HG02981 (cell line): ENCODE results near the gene GCNT4.
"Not testable (repeated sequence)": the region's sequence is repeated elsewhere in the genome, so short reads cannot be mapped to it uniquely, and the experiment has no call there.

ENCODE experiments used
- ATAC-seq: cut with Tn5 transposase; IDR thresholded peaks from one replicate; pipeline ENCODE4 v1.9.1; 2021; ENCODE audit warnings: mild to moderate bottlenecking, moderate library complexity; ENCODE audit not compliant: unreplicated experiment

Gene GCNT4, protein sequence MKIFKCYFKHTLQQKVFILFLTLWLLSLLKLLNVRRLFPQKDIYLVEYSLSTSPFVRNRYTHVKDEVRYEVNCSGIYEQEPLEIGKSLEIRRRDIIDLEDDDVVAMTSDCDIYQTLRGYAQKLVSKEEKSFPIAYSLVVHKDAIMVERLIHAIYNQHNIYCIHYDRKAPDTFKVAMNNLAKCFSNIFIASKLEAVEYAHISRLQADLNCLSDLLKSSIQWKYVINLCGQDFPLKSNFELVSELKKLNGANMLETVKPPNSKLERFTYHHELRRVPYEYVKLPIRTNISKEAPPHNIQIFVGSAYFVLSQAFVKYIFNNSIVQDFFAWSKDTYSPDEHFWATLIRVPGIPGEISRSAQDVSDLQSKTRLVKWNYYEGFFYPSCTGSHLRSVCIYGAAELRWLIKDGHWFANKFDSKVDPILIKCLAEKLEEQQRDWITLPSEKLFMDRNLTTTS

DNA sequence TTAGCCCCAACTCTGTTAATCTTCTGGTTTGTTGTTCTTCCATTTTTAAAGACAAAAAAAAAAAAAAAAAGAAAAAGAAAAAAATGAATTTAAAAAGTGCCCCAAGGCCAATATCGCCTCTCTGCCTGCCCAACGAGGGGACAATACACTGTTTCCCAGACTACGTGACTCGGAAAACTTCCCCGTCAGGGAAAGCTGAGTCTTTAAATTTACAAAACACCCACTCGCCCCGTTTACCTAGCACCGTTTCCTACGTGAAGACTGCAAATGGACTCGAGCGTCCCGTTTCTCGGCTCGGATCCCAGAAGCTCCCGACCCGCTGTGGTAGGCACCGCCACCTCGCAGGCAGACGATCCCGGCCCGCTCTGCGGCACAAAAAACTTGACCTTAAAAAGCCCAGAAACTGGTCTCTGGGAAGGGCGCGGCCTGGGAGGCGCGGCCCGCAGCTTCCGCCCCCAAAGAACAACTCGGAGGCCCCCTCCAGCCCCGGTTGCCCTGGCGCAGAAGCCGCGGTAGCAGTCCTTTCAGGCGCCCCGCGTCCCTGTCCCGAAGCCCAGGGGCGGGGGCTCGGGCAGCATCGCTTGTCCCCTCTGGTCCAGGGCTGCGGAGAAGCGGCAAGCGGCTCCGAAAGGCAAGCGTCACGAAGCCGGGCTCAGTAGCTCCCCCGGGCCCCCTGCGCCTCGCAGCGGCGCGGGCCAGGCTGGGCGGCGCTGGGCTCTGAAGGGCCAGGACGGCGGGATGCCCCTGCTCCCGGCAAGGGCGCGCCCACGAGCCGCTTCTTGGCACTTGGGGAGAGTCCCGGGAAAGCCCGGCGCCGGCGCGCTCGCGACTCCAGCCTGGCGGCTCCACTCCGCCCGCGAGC lies at the start of gene GCNT4:
Gene GCNT4 (minus strand): TSS at position 367 of the 862 bp plus-strand sequence. CDS start 22,521 bp downstream, outside the sequence.
- no peak for ATAC-seq

DNA sequence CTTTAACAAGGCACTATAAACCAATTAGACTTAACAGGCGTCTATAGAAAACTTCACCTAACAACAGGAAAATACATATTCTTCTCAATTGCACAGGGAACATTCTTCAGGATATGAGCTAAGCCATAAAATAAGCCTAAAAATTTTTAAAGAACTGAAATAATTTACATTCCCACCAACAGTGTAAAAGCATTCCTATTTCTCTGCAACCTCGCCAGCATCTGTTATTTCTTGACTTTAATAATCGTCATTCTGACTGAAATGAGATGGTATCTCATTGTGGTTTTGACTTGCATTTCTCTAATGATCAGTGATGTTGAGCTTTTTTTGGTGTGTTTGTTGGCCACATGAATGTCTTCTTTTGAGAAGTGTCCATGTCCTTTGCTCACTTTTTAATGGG lies 43.6 kb upstream of the GCNT4 start:
- ATAC-seq: not testable (repeated sequence)

DNA sequence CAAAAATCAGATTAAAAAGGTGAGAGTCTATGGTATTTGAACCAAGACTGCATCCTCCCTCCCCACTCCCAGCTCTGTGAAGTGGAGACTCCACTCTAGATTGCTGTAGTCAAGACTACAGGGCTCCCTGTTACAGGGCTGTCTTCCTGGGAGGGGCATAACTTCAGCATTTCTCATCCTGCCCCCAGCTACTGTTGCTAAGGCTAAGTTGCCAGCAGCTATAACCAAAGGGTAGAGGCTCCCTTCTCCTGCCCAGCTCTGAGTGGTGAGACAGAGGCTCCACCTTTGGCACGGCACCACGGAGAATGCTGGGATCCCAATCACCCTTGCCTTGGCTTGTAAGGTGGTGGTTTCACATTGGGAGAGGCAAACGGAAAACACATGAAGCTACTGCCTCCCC lies 39.2 kb upstream of the GCNT4 start:
- no peak for ATAC-seq

DNA sequence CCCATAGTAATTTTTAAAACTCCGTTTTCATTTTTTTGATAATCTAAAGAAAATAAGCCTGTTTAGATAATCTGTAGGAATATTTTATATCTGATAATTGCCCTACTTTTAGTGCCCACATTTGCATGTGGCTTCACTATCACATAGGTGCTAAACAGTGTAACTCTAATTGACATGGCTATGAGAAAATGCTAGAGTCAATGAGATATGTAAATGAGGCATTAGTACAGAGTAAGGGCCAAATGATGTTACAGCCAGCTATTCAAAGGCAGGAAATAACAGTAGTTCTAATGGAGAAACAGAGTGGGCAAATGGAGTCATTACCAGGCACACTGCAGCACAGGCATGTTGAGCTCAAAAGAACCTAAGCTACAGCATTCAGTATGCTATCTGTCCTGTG lies 37.3 kb upstream of the GCNT4 start:
- ATAC-seq: no peak

DNA sequence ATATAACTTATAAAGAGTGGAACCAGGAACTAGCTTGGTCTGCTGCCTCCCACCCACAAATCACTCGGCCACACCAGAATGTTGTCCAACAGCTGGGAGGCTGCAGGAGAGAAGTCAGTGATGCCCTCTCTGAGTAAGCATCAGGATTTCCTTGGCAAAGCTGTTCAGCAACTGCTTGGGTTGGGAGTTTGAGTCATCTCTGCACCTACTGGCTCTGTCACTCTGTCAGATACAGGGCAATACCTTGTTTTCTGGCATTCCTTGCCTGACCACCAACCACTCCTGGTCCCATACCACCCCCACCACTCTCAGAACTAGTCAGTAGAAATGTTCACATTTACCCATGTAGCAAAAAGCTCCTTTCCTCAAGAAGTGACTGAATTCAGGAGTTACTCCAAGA lies 36.8 kb upstream of the GCNT4 start:
- ATAC-seq: no peak

DNA sequence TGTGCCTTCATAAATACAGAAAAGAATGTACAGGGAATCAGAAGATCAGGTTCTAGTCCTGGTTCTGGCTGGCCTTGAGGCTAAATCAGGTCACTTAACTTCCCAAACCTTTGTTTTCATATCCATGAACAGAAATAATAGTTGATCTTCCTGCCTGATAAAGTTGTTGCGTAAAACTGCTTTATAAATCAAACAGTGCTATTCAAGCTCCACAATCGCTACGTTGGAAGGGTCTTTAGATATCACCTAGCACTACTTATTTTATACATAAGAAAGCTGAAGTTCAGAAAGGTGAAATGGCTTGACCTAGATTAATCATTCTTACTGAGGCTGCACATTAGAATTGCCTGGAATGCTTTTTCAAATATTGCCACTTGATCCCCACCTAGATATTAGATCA lies 36.3 kb upstream of the GCNT4 start:
- no peak for ATAC-seq

DNA sequence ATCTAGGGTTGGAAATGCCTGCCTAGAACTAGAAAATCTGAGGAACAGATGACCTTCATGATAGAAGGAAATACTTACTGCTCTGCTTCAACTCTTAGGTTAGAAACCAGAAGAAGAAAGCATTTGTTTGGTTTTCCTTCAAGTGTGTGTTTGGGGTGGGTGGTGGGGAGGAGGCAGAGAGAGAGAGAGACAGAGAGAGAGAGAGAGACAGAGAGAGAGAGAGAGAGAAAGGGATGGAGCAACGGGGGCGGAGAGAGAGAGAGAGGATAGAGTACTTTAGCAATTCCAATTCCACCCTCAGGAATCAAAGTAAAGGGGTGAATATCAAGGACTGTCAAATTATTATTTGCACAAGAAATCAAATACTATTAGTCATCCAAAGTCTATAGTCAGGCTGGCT lies 29.2 kb upstream of the GCNT4 start:
- no peak for ATAC-seq

DNA sequence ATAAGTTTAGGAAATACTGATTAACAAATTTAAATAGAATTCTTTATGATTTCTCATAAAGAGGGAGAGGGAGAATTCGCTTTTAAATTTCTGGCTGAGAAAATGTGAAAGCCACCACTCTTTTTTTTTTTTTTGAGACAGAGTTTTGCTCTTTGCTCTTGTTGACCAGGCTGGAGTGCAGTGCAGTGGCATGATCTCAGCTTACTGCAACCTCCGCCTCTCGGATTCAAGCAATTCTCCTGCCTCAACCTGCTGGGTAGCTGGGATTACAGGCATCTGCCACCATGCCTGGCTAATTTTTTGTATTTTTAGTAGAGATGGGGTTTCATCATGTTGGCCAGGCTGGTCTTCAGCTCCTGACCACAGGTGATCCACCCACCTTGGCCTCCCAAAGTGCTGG lies 27.0 kb upstream of the GCNT4 start:
- ATAC-seq: not testable (repeated sequence)

DNA sequence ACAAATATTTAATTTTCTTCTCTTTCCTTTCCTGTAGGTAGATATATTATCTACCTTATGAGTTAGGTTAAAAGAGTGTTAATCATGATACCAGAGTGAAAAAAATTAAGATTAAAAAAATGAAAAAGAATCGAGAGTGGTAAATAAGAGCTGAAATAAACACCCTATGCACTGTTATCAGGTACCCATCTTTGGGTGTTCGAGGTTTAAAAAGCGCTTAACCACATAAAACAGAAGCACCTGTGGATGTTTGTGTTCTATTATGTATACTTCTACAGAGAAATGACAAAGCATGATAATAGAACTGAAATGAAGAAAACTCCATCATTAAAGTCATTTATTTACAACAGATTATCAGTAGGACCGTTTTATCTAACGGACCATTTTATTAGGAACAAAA lies 25.7 kb upstream of the GCNT4 start:
- ATAC-seq: no peak

DNA sequence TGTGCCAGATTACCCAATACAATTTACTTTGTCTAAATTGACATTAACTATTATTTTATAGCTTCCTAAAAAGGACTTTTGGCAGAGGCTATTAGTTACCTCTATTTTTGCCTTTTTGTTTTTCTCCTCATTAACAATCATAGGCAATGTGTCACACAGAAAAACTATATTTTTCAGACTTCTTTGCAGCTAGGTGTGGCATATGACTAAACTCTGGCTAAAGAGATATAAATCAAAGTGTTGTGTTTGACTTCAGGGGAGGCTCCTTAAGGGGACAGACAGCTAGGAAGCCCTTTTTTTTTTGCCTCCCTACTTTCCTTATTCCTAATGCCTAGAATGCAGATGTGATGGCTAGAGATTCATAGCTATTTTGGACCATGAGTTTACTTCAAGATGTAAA lies 19.7 kb upstream of the GCNT4 start:
- ATAC-seq: no peak

DNA sequence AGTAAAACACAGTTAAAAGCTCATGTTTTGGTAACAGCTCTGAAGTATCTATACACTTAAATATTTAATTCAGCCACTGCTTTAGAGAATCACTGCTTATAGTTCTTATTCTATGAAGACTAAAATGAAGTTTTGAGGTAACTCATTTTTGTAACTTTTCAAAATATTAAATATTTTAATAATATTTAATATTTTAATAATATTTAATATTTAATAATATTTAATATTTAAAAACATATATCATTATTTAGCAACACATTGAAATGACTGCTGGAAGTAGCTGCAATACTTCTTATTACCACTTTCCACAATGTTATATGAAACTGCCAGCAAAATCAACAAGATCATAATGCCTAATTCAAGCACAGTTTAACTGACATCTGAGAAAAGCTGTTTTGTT lies 18.7 kb upstream of the GCNT4 start:
- no peak for ATAC-seq

DNA sequence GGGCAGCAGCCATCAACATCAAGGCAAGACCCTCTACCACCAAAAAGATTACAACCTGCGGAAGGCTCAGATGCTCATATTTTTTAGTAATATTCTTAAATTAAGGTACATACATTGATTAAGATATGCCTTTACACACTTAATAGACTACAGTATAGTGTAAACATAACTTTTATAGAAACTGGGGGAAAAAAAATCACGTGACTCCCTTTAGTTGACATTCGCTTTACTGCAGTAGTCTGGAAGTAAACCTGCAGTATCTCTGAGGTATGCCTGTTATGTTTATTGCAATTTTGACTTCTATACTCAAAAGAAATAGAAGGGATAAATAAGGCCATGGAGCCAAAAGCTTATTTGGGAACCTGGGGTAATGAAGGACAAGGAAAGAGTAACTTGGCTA lies 15.1 kb upstream of the GCNT4 start:
- ATAC-seq: no peak

DNA sequence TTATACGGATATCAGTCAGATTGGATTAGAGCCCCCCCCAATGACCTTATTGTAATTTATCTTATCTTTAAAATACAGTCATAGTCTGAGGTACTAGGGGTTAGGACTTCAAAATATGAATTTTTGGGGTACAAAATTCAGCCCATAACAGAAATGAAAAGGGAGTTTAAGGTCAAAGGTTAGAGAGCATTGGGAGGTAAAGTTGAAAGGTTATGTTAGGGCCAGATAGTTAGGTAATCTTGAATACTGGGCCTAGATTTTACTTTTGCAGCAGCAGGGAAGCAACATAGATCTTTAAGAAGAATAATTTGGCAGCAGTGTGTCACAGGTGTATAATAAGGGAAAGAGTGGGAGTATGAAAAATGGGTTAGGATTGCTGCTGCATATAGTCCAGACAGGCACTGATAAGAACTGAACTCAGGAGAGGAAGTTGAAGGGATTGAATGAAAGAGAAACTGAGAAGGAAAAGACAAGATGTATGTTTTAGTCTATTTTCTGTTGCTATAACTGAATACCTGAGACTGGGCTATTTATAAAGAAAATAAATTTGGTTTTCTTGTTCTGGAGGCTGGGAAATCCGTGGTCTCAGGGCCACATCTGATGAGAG lies 10.7 kb upstream of the GCNT4 start:
- no peak for ATAC-seq

DNA sequence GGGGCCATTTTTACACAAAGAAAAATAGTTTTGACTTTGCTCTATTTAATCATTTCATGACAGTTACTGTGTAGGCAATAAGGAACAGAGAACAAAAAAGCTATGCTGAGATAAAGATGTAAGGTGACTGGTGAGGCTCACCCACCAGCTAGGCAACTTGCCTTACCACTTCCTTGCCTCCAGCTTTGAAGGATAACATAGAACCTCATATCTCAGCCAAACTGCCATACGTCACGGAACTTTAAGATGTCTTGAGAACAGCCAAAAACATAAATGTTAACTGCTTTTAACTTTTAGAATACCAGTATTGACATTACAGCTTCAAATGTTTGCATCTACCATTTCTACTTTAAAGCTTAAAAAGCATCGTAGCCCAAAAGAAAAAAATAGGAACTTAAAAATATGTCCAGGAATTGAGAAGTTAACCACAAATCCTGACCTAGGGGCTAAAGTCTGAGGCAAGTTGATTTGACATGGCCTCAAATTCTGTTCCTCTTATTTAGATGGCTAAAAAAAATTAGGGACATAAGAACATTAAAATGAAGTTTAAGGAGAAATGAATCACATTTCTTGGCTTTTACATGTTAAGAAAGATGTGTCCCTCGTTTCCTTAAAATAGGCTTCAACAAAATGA lies 7.7 kb upstream of the GCNT4 start:
- ATAC-seq: no peak

DNA sequence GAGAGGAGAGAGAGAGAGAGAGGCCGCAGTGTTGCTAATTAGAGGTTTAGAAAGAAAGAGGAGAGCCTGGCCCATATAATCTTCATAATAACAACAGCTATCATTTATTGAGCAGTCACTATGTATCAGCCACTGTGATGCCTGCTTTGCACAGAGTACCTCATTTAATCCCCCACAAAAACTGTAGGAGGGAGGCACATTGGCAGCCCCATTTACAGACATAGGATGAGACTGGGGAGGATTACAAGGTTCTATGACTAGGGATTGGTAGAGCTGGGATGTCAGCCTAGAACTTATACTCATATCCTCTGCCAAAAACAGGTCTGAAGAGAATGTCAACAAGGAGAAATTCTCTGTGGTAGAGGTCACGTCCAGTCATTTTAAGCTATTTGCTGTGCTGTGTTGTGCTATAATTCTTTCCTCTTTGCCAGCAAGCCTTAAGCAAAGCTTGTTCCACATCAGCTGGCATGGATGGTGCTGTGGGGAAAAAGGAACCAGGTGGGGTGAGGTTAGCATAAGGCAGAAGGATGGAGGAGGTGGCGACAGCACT lies 6.7 kb upstream of the GCNT4 start:
- ATAC-seq: no peak

DNA sequence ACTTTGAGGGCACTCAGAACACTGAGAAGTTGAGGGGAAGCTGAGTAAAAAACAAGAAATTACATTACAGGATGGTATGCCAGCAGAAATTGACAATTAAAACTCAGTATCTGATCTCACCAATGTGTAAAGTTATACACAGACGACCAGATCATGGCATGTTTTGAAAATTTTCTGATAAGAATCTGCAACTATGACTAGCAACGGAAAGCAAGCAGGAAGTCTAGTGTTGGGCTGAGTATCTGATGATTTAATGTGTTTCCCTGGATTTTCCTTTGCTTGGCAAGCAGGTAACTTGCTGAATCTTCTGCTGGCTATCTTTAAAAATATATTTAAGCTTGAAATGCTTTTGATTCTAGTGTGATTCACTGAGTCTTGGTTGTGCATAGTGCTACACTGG lies 5.2 kb upstream of the GCNT4 start:
- ATAC-seq: no peak

DNA sequence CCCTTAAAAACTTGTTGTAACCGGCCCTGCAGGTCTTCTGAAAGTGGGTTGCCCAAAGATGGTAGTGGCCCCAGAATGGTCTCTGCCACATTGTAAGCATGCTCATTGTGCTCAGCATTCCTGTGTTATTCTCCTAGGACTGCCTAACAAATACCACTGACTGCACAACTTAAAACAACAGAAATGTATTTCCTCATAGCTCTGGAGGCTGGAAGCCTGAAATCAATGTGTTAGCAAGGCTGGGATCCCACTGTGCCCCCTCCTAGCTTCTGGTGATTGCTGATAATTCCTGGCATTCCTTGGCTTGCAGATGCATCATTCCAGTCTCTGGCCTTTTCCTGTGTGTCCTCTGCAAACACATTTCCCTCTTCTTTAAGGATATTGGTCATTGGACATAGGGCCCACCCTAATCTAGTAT lies 3.4 kb upstream of the GCNT4 start:
- no peak for ATAC-seq

DNA sequence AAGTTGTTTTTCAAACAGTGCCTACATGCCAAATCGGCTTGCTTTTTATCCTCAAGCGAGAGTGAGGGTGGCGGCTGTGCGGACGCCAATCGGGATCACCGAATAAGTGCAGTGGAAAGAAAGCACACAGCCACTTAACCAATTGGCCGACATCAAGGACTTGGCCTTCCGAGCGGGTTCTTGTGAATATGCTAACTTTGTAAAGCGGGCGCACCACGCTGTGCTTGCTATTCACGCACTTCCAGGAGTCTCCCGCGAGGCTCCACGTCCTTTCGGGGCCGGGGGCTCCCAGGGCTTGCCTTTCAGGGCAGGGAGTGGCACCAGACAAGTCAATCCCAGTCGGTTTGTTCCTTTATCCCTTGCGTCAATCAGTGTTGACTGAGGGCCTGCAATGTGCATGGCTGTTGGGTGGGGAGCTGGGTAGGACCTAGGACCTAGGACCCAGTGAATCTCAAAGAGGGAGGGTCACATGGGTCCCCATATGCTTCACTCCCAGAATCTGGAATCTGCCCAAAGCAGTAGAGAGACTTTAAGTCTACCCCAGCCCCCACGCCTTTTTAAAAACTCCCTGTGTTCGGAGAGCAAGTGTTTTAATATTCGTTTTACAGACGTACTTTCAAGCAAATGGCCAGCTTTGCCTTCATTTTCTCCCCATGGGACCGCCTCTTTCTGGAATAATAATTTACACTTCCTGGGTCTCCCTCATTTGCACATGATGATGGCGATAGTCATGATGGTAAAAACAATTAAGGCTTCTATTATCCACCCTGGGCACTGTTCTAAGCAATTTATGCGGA lies 2.0 kb upstream of the GCNT4 start:
- ATAC-seq: no peak

DNA sequence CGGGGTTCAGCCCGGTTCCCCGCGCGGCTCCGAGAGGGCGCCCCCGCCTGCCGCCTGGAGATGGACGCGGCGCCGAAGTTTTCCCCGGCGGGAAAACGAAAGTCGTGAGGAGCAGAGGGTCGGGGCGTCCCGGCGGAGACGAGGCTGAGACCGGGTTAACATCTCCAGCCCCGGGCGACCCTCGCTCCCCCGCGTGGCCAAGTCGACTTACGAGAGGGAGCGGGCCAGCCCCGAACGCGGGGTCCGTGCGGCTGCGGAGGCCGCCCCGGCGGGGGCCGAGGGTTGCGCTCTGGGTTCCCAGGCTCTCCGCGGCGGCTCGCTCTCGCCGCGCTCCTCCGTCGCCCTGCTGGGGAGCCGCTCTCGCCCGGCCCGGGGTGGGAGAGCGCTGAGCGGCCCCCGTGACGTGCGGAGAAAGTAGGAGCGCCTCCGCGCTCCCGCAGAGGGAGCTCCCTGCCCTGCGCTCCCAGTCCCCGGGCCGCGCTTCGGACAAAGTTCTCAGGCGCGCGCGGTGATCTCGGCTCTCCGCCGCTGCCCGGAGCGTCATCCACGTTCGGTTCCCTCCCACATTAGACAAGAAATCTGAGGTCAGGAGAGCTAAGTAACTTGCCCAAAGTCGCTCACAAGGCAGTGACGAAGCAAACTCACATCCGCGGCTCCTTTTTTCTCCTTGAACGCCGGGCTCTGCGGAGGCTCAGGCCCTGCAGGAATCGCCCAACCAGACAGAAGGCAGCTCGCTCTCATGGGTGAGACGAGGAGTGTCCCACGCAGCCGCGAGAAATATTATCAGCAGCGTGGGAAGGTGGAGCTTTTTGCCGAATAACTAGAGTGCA lies 1.2 kb upstream of the GCNT4 start:
- ATAC-seq: no peak
